Endothelial cell of umbilical vein (primary cell): Measurements from ENCODE around the gene MAP7D3. TPM values are rescaled to one million over a fixed set of nuclear protein-coding genes. Genes with fewer than 3 reads are reported as not detected.

Experiments
- BruUV-seq: library from RNA; stranded (reverse); fragments of 400-500 nt; replicated peaks from 2 replicates; lab custom pipeline; 2021; lab: Mats Ljungman, UMichigan
- CTCF ChIA-PET: fragments of 300-600, 350-600 bp; sonication (Branson Sonifier 250); formaldehyde crosslinking; loops from one replicate; lab custom pipeline; 2021; ENCODE audit warnings: antibody characterized with exemption, inconsistent platforms; lab: Charles Lee
- POLR2A ChIA-PET: fragments of 300-600, 350-600 bp; sonication (Branson Sonifier 250); formaldehyde crosslinking; loops from one replicate; lab custom pipeline; 2021; ENCODE audit warnings: antibody characterized with exemption, inconsistent platforms; lab: Charles Lee
- DNase-seq: peaks from one replicate; pipeline ENCODE4 v3.0.0-alpha.2; 2011; ENCODE audit warnings: low read depth, low spot score
- FAIRE-seq: peaks from 2 replicates; lab custom pipeline; 2011; peaks lifted over from hg19 to GRCh38; lab: Jason Lieb, UNC
- H2AFZ ChIP-seq: 2 replicates; pipeline ENCODE4 v1.6.0; 2012; ENCODE audit warnings: low read depth, low read length, control low read depth, inconsistent platforms
- H3K27ac ChIP-seq: 2 replicates; pipeline ENCODE4 v1.5.1; 2011; ENCODE audit warnings: low read depth, mild to moderate bottlenecking, control low read depth, low read length, moderate library complexity; ENCODE audit not compliant: insufficient read depth
- H3K27me3 ChIP-seq, 2 experiments: 2 replicates each; pipeline versions ENCODE4 v1.6.0 to v1.6.1; 2011; ENCODE audit warnings: low read length in 2 of 2, mixed read lengths in 1 of 2; ENCODE audit not compliant: control insufficient read depth in 2 of 2, insufficient read depth in 2 of 2
- H3K36me3 ChIP-seq, 2 experiments: 2 replicates in 1 of 2; 3 replicates in 1 of 2; pipeline ENCODE4 v1.5.1; 2011; ENCODE audit warnings: low read length in 2 of 2, mild to moderate bottlenecking in 1 of 2, moderate library complexity in 1 of 2; ENCODE audit not compliant: control insufficient read depth in 2 of 2, insufficient read depth in 2 of 2; ENCODE audit errors: extremely low read depth in 1 of 2
- H3K4me1 ChIP-seq: 3 replicates; pipeline ENCODE4 v1.5.1; 2011; ENCODE audit warnings: mild to moderate bottlenecking, low read length; ENCODE audit not compliant: control insufficient read depth, insufficient read depth; ENCODE audit errors: extremely low read depth
- H3K4me2 ChIP-seq: 2 replicates; pipeline ENCODE4 v1.6.1; 2011; ENCODE audit warnings: low read length, control low read depth, mixed read lengths; ENCODE audit not compliant: insufficient read depth
- H3K4me3 ChIP-seq, 3 experiments: fragments of 200-600 bp in 1 of 3; sonication (generic), shearing (Covaris generic) in 1 of 3; replicated peaks in 1 of 3; 2 replicates each; pipeline ENCODE4 v1.5.1; 2011 to 2016; ENCODE audit warnings: control low read depth in 3 of 3, low read length in 3 of 3, mild to moderate bottlenecking in 2 of 3, inconsistent platforms in 1 of 3, low read depth in 1 of 3, moderate library complexity in 1 of 3; ENCODE audit not compliant: insufficient read depth in 1 of 3
- H3K79me2 ChIP-seq: 2 replicates; pipeline ENCODE4 v1.6.0; 2012; ENCODE audit warnings: low read length, inconsistent platforms; ENCODE audit not compliant: control insufficient read depth, insufficient read depth
- H3K9ac ChIP-seq: replicated peaks from 2 replicates; pipeline ENCODE3; 2011; ENCODE audit warnings: low read length, control low read depth; ENCODE audit not compliant: insufficient read depth; ENCODE audit errors: extremely low read depth
- H3K9me1 ChIP-seq: replicated peaks from 3 replicates; pipeline ENCODE4 v1.6.0; 2011; ENCODE audit warnings: mild to moderate bottlenecking, low read length; ENCODE audit not compliant: control insufficient read depth, insufficient read depth; ENCODE audit errors: extremely low read depth
- H3K9me3 ChIP-seq: replicated peaks from 2 replicates; pipeline ENCODE4 v1.5.1; 2012; ENCODE audit warnings: low read length, inconsistent platforms; ENCODE audit not compliant: control insufficient read depth, insufficient read depth
- H4K20me1 ChIP-seq: replicated peaks from 2 replicates; pipeline ENCODE3; 2011; ENCODE audit warnings: mild to moderate bottlenecking, low read length; ENCODE audit not compliant: control insufficient read depth, insufficient read depth; ENCODE audit errors: extremely low read depth
- CTCF ChIP-seq, 2 donors: IDR thresholded peaks; 1 replicate in 1 of 2; 2 replicates in 1 of 2; pipeline ENCODE4 v1.5.1; 2011; ENCODE audit warnings: low read length in 2 of 2, mild to moderate bottlenecking in 2 of 2, moderate library complexity in 2 of 2, control low read depth in 1 of 2, inconsistent platforms in 1 of 2, low read depth in 1 of 2; ENCODE audit not compliant: insufficient read depth in 1 of 2; ENCODE audit errors: extremely low read depth in 1 of 2
- EZH2 ChIP-seq: IDR thresholded peaks from 2 replicates; pipeline ENCODE4 v1.6.1; 2012; ENCODE audit warnings: borderline replicate concordance, low read depth, mild to moderate bottlenecking, moderate library complexity, low read length, inconsistent platforms; ENCODE audit not compliant: severe bottlenecking
- FOS ChIP-seq: IDR thresholded peaks from 2 replicates; pipeline ENCODE4 v1.6.1; 2011; ENCODE audit warnings: mild to moderate bottlenecking, low read length, moderate library complexity, borderline replicate concordance; ENCODE audit not compliant: insufficient read depth
- GATA2 ChIP-seq: IDR thresholded peaks from 2 replicates; pipeline ENCODE4 v1.7.0; 2011; ENCODE audit warnings: low read depth, mild to moderate bottlenecking, moderate library complexity, mixed read lengths, low read length; ENCODE audit not compliant: insufficient read length, insufficient read depth
- JUN ChIP-seq: IDR thresholded peaks from 2 replicates; pipeline ENCODE4 v1.6.1; 2011; ENCODE audit warnings: borderline replicate concordance, low read depth; ENCODE audit not compliant: insufficient read length, insufficient read depth
- MYC ChIP-seq: IDR thresholded peaks from one replicate; pipeline ENCODE4 v1.6.1; 2011; ENCODE audit warnings: mild to moderate bottlenecking, low read depth, low read length
- POLR2A ChIP-seq: IDR thresholded peaks from 2 replicates; pipeline ENCODE4 v1.6.1; 2012; ENCODE audit warnings: low read depth, mild to moderate bottlenecking, control low read depth, low read length
- POLR2AphosphoS5 ChIP-seq: IDR thresholded peaks from 2 replicates; pipeline ENCODE4 v1.6.1; 2012; ENCODE audit warnings: low read depth, mild to moderate bottlenecking, control low read depth, low read length, moderate library complexity; ENCODE audit not compliant: insufficient read depth
- dilution Hi-C: fragments of 300-500 bp; cut with MboI; formaldehyde crosslinking; loops from one replicate; pipeline ENCODE4 v1.15.0; 2019; ENCODE audit warnings: low sequenced_read_pairs; ENCODE audit not compliant: extremely low pct_ligation_motif_present
- intact Hi-C: fragments of 100-400 bp; cut with micrococcal nuclease; formaldehyde crosslinking; loops from one replicate; pipeline ENCODE4 v1.10.0; 2022
- polyA plus RNA-seq, 4 experiments: library from polyadenylated mRNA; depleted of rRNA in 3 of 4; stranded (reverse) in 3 of 4; unstranded in 1 of 4; fragments of >200 nt; gene quantifications; 2 replicates each; pipeline versions ENCODE4 v1.2.1 to v1.2.3, GENCODE V29; 2011 to 2012; ENCODE audit warnings: missing spikeins in 1 of 4
- total RNA-seq: library from RNA; stranded (reverse); gene quantifications from 2 replicates; pipeline ENCODE4 v1.2.3, GENCODE V29; 2021

The MAP7D3 gene
- total and polyA plus RNA-seq, 2 donors (not counting 3 experiments of a cell fraction or from before 2014, with no cell fraction given) = 6.5 to 22.8 TPM

- DNase-seq (no peak), FAIRE-seq (no peak)
- Histone ChIP-seq H3K27me3 (no peaks in the 10 kb centered on the region), H4K20me1 (no peaks in the 10 kb centered on the region), H3K27ac (no peak overlapping the region), H3K4me2 (no peak overlapping the region), H3K9ac (no peak overlapping the region), H3K79me2 (no peaks in the 10 kb centered on the region), H3K4me3 (no peak overlapping the region), H3K9me3 (no peaks in the 10 kb centered on the region), H3K9me1 (no peaks in the 10 kb centered on the region), H3K36me3 (no peaks in the 10 kb centered on the region), H3K4me1 (peaks cover 23% of the 10 kb centered on the region), H2AFZ (peak overlapping the region; percentile 38)
- intact Hi-C loops (no loop called here), dilution Hi-C loops (no loop called here)
- no TSS peak for BruUV-seq
- ChIA-PET POLR2A (no interaction called here), CTCF (interaction anchor here (0.7 to 1.6 kb wide), 3 partner anchors 13 to 228 kb away, joined by 3 to 9 read pairs (median 4); no protein-coding TSS in a partner anchor)
- TF ChIP-seq CTCF (IDR thresholded peaks at IDR 0.05; ENCODE audit: extremely low read depth in 1 of 2, insufficient read depth in 1 of 2, low read depth in 1 of 2, low read length in 2 of 2) (no peak), JUN (no peak), GATA2 (no peak), EZH2 (no peak), MYC (no peak), POLR2A (no peak), FOS (no peak), POLR2AphosphoS5 (no peak)
These were observed 4.8 kb upstream of the MAP7D3 start for GRCh38 chrX:136256026-136256425.
